ENCODE data around the gene TSPYL1.
"Not testable (repeated sequence)": the region's sequence is repeated elsewhere in the genome, so short reads cannot be mapped to it uniquely, and the experiment has no call there.

TSPYL1 gene

GRCh38 chr6:116279232-116280160 is at the start of gene TSPYL1:
Gene TSPYL1 (minus strand): TSS chr6:116279930. CDS start chr6:116279830, 100 bp downstream.
- DNase-seq: peak; percentile 89

GRCh38 chr6:116329156-116329555 is 49.4 kb upstream of the TSPYL1 start:
- DNase-seq: no peak

- no peak for DNase-seq
Measured at GRCh38 chr6:116328528-116328903, 48.8 kb upstream of the TSPYL1 start.

GRCh38 chr6:116327803-116328527 is 48.2 kb upstream of the TSPYL1 start:
- DNase-seq: no peak

GRCh38 chr6:116326996-116327395 is 47.3 kb upstream of the TSPYL1 start:
- DNase-seq: no peak

GRCh38 chr6:116326181-116326671 is 46.5 kb upstream of the TSPYL1 start:
- DNase-seq: no peak

- not testable (repeated sequence) for DNase-seq
Measured at GRCh38 chr6:116325634-116326132, 46.0 kb upstream of the TSPYL1 start.

GRCh38 chr6:116323863-116324262 is 44.1 kb upstream of the TSPYL1 start:
- no peak for DNase-seq

- DNase-seq: not testable (repeated sequence)
Measured at GRCh38 chr6:116321933-116322332, 42.2 kb upstream of the TSPYL1 start.

- DNase-seq: no peak
Measured at GRCh38 chr6:116316772-116317467, 37.2 kb upstream of the TSPYL1 start.

- no peak for DNase-seq
Measured at GRCh38 chr6:116314878-116315277, 35.1 kb upstream of the TSPYL1 start.

GRCh38 chr6:116314218-116314617 is 34.5 kb upstream of the TSPYL1 start:
- DNase-seq: no peak

GRCh38 chr6:116313101-116313776 is 33.5 kb upstream of the TSPYL1 start:
- no peak for DNase-seq

GRCh38 chr6:116309657-116310056 is 29.9 kb upstream of the TSPYL1 start:
- DNase-seq: no peak

GRCh38 chr6:116309001-116309400 is 29.3 kb upstream of the TSPYL1 start:
- DNase-seq: no peak

GRCh38 chr6:116307633-116308032 is 27.9 kb upstream of the TSPYL1 start:
- DNase-seq: no peak

- DNase-seq: no peak
Measured at GRCh38 chr6:116307001-116307400, 27.3 kb upstream of the TSPYL1 start.

- DNase-seq: no peak
Measured at GRCh38 chr6:116304538-116305097, 24.9 kb upstream of the TSPYL1 start.

GRCh38 chr6:116301104-116301503 is 21.4 kb upstream of the TSPYL1 start:
- DNase-seq: no peak

- DNase-seq: no peak
Measured at GRCh38 chr6:116300566-116300965, 20.8 kb upstream of the TSPYL1 start.

- DNase-seq: no peak
Measured at GRCh38 chr6:116298973-116299372, 19.2 kb upstream of the TSPYL1 start.

GRCh38 chr6:116298273-116298672 is 18.5 kb upstream of the TSPYL1 start:
- DNase-seq: no peak

All from COR-L47 (cell line).